BLaER1 (cell line): ENCODE measurements around the gene PLPP6.
A peak's percentile ranks its signal among the peaks of the same experiment; 100 is the strongest.

Experiments used
- H3K27ac ChIP-seq: shearing (Covaris generic); formaldehyde crosslinking; 2 replicates; pipeline ENCODE4 v1.8.1; 2022
- H3K27me3 ChIP-seq: shearing (Covaris generic); formaldehyde crosslinking; 2 replicates; pipeline ENCODE4 v1.8.1; 2022
- H3K36me3 ChIP-seq: shearing (Covaris generic); formaldehyde crosslinking; 2 replicates; pipeline ENCODE4 v1.8.1; 2022
- H3K4me1 ChIP-seq: shearing (Covaris generic); formaldehyde crosslinking; 2 replicates; pipeline ENCODE4 v1.8.1; 2022
- H3K4me2 ChIP-seq: shearing (Covaris generic); formaldehyde crosslinking; 2 replicates; pipeline ENCODE4 v1.8.1; 2022
- H3K4me3 ChIP-seq: shearing (Covaris generic); formaldehyde crosslinking; 2 replicates; pipeline ENCODE4 v1.8.1; 2022
- H3K9ac ChIP-seq: shearing (Covaris generic); formaldehyde crosslinking; 2 replicates; pipeline ENCODE4 v1.8.1; 2022
- H3K9me3 ChIP-seq: shearing (Covaris generic); formaldehyde crosslinking; 2 replicates; pipeline ENCODE4 v1.8.1; 2022
- H4K20me1 ChIP-seq: shearing (Covaris generic); formaldehyde crosslinking; 2 replicates; pipeline ENCODE4 v1.8.1; 2022
- Cebpa-rat ChIP-seq: shearing (Covaris generic); IDR thresholded peaks from 2 replicates; pipeline ENCODE4 v1.8.1; 2022

The PLPP6 gene

DNA sequence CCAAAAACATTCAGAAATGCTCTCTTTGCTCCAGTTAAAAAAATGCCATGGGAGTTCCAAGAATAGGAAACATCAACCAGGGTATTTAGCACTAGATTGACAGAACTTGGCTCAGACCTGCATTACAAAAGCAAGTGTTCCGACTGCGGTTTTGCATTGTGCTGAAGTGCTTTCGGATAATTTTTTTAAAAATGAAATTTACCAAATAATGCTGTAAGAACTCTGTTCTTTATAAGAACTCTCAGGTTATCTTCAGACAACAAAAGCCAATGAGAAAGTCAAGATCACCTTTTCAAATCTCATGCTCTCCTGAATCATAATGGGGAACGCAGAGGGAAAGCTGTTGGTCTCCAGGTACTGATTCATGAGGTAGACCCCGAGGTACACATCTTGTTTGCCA lies 483 bp upstream of the PLPP6 start:
- Histone ChIP-seq H3K9me3 (no peaks in the 10 kb centered on the region), H3K27me3 (no peaks in the 10 kb centered on the region), H3K9ac (peak overlapping the region; percentile 77; the same call in 1 of the 2 replicates), H3K4me1 (peaks cover 40% of the 10 kb centered on the region), H3K36me3 (no peaks in the 10 kb centered on the region), H3K4me2 (peak overlapping the region; percentile 93), H4K20me1 (no peaks in the 10 kb centered on the region), H3K4me3 (peak overlapping the region; percentile 78), H3K27ac (no peak overlapping the region)
- TF ChIP-seq Cebpa-rat = no peak

DNA sequence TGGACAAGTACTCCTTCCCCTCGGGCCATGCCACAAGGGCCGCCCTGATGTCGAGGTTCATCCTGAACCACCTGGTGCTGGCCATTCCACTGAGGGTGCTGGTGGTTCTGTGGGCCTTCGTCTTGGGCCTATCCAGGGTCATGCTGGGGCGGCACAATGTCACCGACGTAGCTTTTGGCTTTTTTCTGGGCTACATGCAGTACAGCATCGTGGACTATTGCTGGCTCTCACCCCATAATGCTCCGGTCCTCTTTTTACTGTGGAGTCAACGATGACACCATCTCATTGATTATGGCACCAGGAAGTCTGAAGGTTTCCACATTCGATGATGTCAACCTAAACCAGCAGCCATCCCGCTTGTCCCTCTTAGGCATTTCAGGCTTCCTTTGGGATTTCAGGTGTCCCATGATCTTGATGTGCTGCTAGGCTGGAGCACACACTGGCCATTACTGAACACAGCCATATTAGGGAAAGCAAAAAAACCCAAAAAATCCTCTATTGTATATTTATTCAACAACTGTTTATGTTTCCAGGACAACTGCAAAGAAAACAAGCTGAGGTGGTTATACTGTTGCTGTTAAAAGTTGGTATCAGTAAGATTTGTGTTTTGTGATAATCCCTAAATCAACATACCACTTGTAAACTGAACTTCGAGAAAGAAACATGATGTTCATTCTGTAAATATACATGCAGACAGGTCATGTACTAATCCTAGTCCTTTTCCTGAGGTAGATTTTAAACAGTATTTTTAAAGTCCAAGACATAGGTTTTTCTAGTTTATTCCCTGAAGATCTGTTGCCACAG lies 1.1 kb downstream of the PLPP6 start:
- Histone ChIP-seq H3K4me3 (peak overlapping the region; percentile 78), H3K36me3 (no peaks in the 10 kb centered on the region), H3K27ac (no peak overlapping the region), H4K20me1 (no peaks in the 10 kb centered on the region), H3K4me2 (peak overlapping the region; percentile 93), H3K27me3 (no peaks in the 10 kb centered on the region), H3K4me1 (peaks cover 40% of the 10 kb centered on the region), H3K9me3 (no peaks in the 10 kb centered on the region), H3K9ac (peak overlapping the region; percentile 77)
- TF ChIP-seq Cebpa-rat = no peak

DNA sequence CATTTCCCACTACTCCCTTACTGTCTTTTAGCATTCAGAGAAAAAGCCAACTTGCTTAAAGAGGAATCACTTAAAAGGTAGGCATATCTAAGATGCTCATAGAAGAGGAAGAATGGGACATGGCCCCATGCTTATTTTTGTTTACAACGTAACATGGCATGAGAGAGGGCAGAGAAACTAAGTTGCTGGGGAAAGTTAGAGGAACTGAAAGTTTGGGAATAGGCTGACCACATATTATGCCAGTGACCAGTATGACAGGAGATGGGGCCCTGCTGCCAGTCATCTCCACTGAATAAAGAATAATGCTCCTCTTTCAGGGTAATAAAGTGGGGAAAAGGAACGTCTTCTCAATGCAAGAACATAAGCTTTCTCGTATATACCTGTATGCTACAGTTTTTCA lies 1.9 kb downstream of the PLPP6 start:
- Histone ChIP-seq H3K27ac (no peak overlapping the region), H3K9ac (no peak overlapping the region), H3K4me1 (peaks cover 40% of the 10 kb centered on the region), H3K27me3 (no peaks in the 10 kb centered on the region), H3K4me3 (no peak overlapping the region), H3K4me2 (peak overlapping the region; percentile 93), H3K36me3 (no peaks in the 10 kb centered on the region), H4K20me1 (no peaks in the 10 kb centered on the region), H3K9me3 (no peaks in the 10 kb centered on the region)
- no peak for TF ChIP-seq Cebpa-rat

DNA sequence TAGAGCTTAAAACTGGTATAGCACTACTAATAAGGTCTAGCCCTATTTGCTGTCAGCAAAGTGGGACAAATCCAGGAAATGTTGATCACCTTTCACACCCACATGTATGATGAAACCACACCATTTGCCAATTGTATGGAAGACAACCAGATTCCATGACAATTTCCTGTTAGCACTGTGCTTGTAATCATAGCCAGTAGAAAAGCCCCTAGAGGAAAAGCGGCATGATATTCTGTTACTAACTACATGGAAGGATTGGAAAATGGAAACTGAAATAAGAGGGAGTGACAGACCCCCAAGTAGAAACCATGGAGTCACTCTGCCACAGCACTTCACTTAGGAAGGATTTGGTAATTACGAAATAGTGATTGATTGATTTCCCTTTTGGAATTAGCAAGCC lies 3.3 kb downstream of the PLPP6 start:
- H3K4me2 ChIP-seq = peak overlapping the region; percentile 93
- no peak overlapping the region for H3K9ac ChIP-seq
- no peak for TF ChIP-seq Cebpa-rat
- no peaks in the 10 kb centered on the region for H3K36me3 ChIP-seq
- peaks cover 40% of the 10 kb centered on the region for H3K4me1 ChIP-seq
- H3K27ac ChIP-seq = no peak overlapping the region
- H3K9me3 ChIP-seq = no peaks in the 10 kb centered on the region
- no peak overlapping the region for H3K4me3 ChIP-seq
- no peaks in the 10 kb centered on the region for H4K20me1 ChIP-seq
- no peaks in the 10 kb centered on the region for H3K27me3 ChIP-seq

DNA sequence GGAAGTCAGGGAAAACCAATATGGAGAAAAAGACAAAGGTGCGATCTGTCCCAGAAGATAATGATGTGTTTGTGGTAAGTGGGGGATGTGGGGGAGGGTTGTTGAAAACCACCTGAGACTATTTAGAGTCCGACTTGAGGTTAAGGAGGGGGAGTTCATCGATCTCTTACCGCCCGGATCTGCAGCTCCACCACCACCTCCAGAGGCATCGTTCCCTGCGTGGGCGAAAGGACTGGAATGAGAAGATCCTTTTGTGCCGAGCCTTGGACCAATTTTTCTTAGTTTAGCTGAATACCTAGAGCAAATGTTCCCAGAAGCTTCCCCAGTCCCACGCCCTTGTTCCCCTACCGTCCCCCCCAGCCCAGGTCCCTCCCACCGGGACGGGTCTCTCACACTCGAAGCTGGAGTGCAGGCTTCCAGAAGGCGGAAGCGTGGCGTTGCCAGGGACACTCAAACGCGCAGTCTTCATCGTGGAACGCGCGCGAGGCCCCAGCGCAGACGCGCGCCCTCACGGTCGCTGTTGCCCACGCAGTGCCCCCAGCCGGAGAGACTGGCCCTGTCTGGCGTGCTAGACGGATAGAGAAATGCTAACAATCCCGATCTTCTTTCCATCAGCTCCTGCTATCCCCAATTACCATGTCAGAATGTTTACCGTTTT lies 4.1 kb downstream of the PLPP6 start, which contains the start of gene SPATA6L:
Gene SPATA6L, minus strand, starts transcription at position 439 of the 658 bp plus-strand sequence. Its CDS starts 230 bp downstream, at position 209.
- Histone ChIP-seq H4K20me1 (no peaks in the 10 kb centered on the region), H3K4me2 (peak within 1 kb of the TSS; percentile 93), H3K4me1 (peaks cover 38% of the 10 kb centered on the region), H3K9ac (no peak within 1 kb of the TSS), H3K27me3 (no peaks in the 10 kb centered on the region), H3K9me3 (no peaks in the 10 kb centered on the region), H3K27ac (no peak within 1 kb of the TSS), H3K4me3 (no peak within 1 kb of the TSS), H3K36me3 (no peaks in the 10 kb centered on the region)
- no peak for TF ChIP-seq Cebpa-rat

DNA sequence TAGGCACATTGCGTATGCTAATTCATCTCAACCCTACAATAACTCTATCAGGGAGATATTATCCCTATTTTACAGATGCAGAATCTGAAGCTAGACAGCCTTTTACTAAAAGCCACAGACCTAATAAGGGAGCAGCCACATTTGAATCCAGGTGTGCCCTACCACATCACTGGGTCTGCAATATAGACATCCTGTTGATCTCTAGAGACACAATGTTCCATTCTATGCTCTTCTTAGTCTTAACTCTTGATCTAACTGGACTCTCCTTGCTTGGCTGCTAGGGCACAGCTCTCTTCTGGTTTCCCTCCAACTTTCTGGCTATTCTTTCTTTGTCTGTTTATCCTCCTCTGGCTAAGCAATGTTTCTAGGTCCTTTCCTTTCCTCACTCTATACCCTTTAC lies 5.6 kb downstream of the PLPP6 start:
- no peak overlapping the region for H3K4me2 ChIP-seq
- H3K4me1 ChIP-seq = peaks cover 28% of the 10 kb centered on the region
- no peaks in the 10 kb centered on the region for H3K36me3 ChIP-seq
- no peak for TF ChIP-seq Cebpa-rat
- no peak overlapping the region for H3K4me3 ChIP-seq
- no peak overlapping the region for H3K27ac ChIP-seq
- no peaks in the 10 kb centered on the region for H4K20me1 ChIP-seq
- H3K9me3 ChIP-seq = no peaks in the 10 kb centered on the region
- H3K27me3 ChIP-seq = no peaks in the 10 kb centered on the region
- H3K9ac ChIP-seq = no peak overlapping the region

DNA sequence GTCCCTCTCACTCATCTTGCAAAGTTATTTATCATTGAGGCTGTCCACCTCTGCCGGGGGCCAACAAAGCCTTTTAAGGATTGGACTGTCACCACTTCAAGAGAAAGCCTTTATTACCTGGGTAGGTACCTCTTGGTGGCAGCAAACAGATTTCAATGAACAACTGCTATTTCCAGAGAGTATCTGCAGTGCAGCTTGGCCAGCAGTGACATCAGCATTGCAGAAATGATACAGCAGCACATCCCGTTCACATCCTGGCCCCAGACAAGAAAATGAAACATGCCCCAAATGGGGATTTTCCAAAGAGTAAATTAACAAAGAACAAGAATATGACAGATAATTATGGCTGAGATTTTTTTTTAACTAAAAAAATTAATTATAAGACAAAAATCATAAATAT lies 6.5 kb downstream of the PLPP6 start:
- Histone ChIP-seq H3K27me3 (no peaks in the 10 kb centered on the region), H3K9ac (no peak overlapping the region), H3K9me3 (no peaks in the 10 kb centered on the region), H4K20me1 (no peaks in the 10 kb centered on the region), H3K36me3 (no peaks in the 10 kb centered on the region), H3K4me3 (no peak overlapping the region), H3K4me1 (peaks cover 19% of the 10 kb centered on the region), H3K4me2 (no peak overlapping the region), H3K27ac (no peak overlapping the region)
- TF ChIP-seq Cebpa-rat = no peak

DNA sequence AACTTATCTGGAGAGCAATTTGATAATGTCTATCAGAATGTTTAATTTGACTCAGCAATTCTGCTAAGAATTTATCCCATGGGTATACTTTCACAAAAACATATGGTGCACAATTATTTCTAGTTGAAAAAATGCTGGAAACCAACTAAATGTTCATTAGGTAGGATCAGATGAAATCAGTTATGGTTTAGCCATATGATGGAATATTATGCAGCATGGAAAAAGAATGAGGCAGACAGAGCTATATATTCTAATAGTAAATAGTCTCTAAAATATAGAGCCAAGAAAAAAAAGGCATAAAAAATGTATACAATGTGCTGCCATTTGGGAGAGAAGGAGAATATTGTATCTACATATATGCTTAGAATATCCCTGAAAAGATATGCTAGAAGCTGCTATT lies 7.8 kb downstream of the PLPP6 start:
- Histone ChIP-seq H3K27me3 (no peaks in the 10 kb centered on the region), H3K4me1 (peaks cover 6% of the 10 kb centered on the region), H4K20me1 (no peaks in the 10 kb centered on the region), H3K4me3 (no peak overlapping the region), H3K9me3 (no peaks in the 10 kb centered on the region), H3K27ac (no peak overlapping the region), H3K36me3 (no peaks in the 10 kb centered on the region), H3K9ac (no peak overlapping the region), H3K4me2 (no peak overlapping the region)
- no peak for TF ChIP-seq Cebpa-rat

DNA sequence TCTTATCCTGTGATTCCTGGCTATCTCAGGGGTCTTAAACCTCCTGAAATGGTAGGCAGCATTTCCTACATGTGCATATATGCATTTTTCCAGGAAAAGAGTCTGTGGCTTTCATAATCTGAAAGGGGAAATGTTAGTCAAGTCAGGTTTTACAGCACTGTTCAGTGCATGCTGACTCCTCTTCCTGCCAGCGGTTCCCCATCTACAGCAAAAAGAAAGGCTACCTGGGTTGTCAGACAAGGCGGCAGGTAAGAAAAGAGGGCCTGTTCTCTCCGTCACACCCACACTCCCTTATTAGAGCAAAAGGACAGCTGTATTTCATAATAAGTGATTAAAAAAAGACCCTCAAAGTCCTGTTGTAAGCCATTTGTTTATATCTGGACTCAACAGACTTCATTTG lies 8.5 kb downstream of the PLPP6 start:
- H4K20me1 ChIP-seq = no peaks in the 10 kb centered on the region
- H3K4me1 ChIP-seq = no peaks in the 10 kb centered on the region
- H3K4me3 ChIP-seq = no peak overlapping the region
- no peaks in the 10 kb centered on the region for H3K9me3 ChIP-seq
- H3K27ac ChIP-seq = no peak overlapping the region
- no peak for TF ChIP-seq Cebpa-rat
- H3K36me3 ChIP-seq = no peaks in the 10 kb centered on the region
- H3K4me2 ChIP-seq = no peak overlapping the region
- H3K9ac ChIP-seq = no peak overlapping the region
- no peaks in the 10 kb centered on the region for H3K27me3 ChIP-seq

DNA sequence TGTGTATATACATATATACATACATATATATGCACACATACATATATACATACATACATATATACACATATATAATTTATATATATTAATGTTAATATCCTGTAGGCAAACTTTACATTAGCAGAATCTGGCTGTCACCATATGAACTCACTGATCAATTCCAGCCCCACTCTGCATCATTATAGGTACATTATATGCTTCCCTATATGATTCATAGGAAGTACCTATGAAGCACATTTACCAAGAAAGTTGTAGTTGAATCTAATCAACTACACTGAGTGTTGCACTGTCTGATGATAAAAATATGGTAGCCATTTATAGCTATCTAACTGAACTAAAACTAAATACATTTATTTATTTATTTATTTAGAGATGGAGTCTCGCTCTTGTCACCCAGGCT lies 9.6 kb downstream of the PLPP6 start:
- no peaks in the 10 kb centered on the region for H3K36me3 ChIP-seq
- H3K27ac ChIP-seq = no peak overlapping the region
- H3K4me3 ChIP-seq = no peak overlapping the region
- H3K9ac ChIP-seq = no peak overlapping the region
- no peak overlapping the region for H3K4me2 ChIP-seq
- TF ChIP-seq Cebpa-rat = no peak
- no peaks in the 10 kb centered on the region for H4K20me1 ChIP-seq
- H3K4me1 ChIP-seq = no peaks in the 10 kb centered on the region
- no peaks in the 10 kb centered on the region for H3K27me3 ChIP-seq
- no peaks in the 10 kb centered on the region for H3K9me3 ChIP-seq
